K562 (cell line): ENCODE measurements around the gene ZNF358. TPM values are rescaled to one million over a fixed set of nuclear protein-coding genes. Genes with fewer than 3 reads are reported as not detected.

Experiments used
- BRCA1 ChIP-seq, 2 experiments: fragments of 450-650 bp in 1 of 2; sonication (generic) in 1 of 2; formaldehyde crosslinking in 1 of 2; IDR thresholded peaks; 2 replicates each; pipeline versions ENCODE4 v1.5.0 to v1.6.1; 2017 to 2020; ENCODE audit warnings: mild to moderate bottlenecking in 1 of 2, missing genetic modification reagents in 1 of 2
- ELF2 ChIP-seq: fragments of 250-450 bp; sonication (Bioruptor Pico); IDR thresholded peaks from 2 replicates; pipeline ENCODE4 v1.5.0; 2021; ENCODE audit warnings: mild to moderate bottlenecking
- FOXA1 ChIP-seq: fragments of 450-650 bp; IDR thresholded peaks from 2 replicates; pipeline ENCODE4 v1.6.1; 2016; ENCODE audit warnings: mild to moderate bottlenecking, borderline replicate concordance
- JUN ChIP-seq, 2 experiments: sonication (generic) in 1 of 2; formaldehyde crosslinking in 1 of 2; IDR thresholded peaks; 2 replicates each; pipeline versions ENCODE4 v1.6.1 to v1.8.0; 2012 to 2022; ENCODE audit warnings: borderline replicate concordance in 2 of 2, mild to moderate bottlenecking in 2 of 2, improper control_type of control experiment in 1 of 2, low read depth in 1 of 2, low read length in 1 of 2, missing genetic modification reagents in 1 of 2
- NUFIP1 ChIP-seq: fragments of 450-650 bp; IDR thresholded peaks from 2 replicates; pipeline ENCODE4 v1.6.1; 2018; ENCODE audit not compliant: partially characterized antibody
- RCOR1 ChIP-seq, 2 experiments: IDR thresholded peaks; 2 replicates each; pipeline ENCODE4 v1.6.1; 2012; ENCODE audit warnings: low read depth in 2 of 2, low read length in 2 of 2, borderline replicate concordance in 1 of 2, improper control_type of control experiment in 1 of 2
- U2AF1 ChIP-seq: fragments of 200-400 bp; formaldehyde crosslinking; optimal IDR thresholded peaks from 2 replicates; pipeline ENCODE3; 2017; ENCODE audit warnings: mild to moderate bottlenecking, low read depth, low read length, moderate library complexity
- ZEB2 ChIP-seq: fragments of 450-650 bp; IDR thresholded peaks from 2 replicates; pipeline ENCODE4 v1.6.1; 2016
- ZNF217 ChIP-seq: sonication (generic); formaldehyde crosslinking; IDR thresholded peaks from 2 replicates; pipeline ENCODE4 v1.8.0; 2022; ENCODE audit warnings: mild to moderate bottlenecking, missing genetic modification reagents
- ZNF263 ChIP-seq: sonication (generic); formaldehyde crosslinking; IDR thresholded peaks from 2 replicates; pipeline ENCODE4 v1.8.0; 2022; ENCODE audit warnings: mild to moderate bottlenecking, missing genetic modification reagents, borderline replicate concordance
- polyA plus RNA-seq, 8 experiments: library from polyadenylated mRNA; depleted of rRNA in 4 of 8; stranded (reverse) in 5 of 8; unstranded in 3 of 8; fragments of >200 nt; fragmentation: Nextera tagmentation in 2 of 8; fragmentation: Illumina TruSeq in 1 of 8; extraction: Ambion mirVana in 2 of 8; extraction: Trizol in 1 of 8; gene quantifications; 2 replicates each; pipeline versions ENCODE4 v1.2.1 to v1.2.3, GENCODE V29; 2011 to 2014; ENCODE audit warnings: inconsistent platforms in 1 of 8, missing spikeins in 1 of 8
- total RNA-seq, 7 experiments: library from RNA; depleted of rRNA in 6 of 7; stranded (reverse); fragments of >200 nt in 6 of 7; fragmentation: Illumina TruSeq in 2 of 7; extraction: Trizol in 2 of 7; gene quantifications; 2 replicates each; pipeline versions ENCODE4 v1.2.1 to v1.2.3, GENCODE V29; 2011 to 2021; ENCODE audit warnings: low replicate concordance in 1 of 7
- TF ChIP-seq, protein P1 (sequence below): fragments of 450-650 bp; conservative IDR thresholded peaks from 2 replicates; pipeline ENCODE4 v1.6.1; 2016; ENCODE audit warnings: missing genetic modification characterization, low read depth, mild to moderate bottlenecking, control low read depth, missing compliant biosample characterization
- TF ChIP-seq, protein P2 (sequence below): fragments of 200-800 bp; sonication (Bioruptor generic); IDR thresholded peaks from 2 replicates; pipeline ENCODE4 v1.6.1; 2017; ENCODE audit warnings: missing genetic modification characterization, missing compliant biosample characterization
- TF ChIP-seq, protein P3 (sequence below): fragments of 250-450 bp; sonication (Bioruptor Pico); IDR thresholded peaks from 2 replicates; pipeline ENCODE4 v1.5.0; 2021; ENCODE audit warnings: mild to moderate bottlenecking, borderline replicate concordance
- TF ChIP-seq, protein P4 (sequence below), 3 experiments: IDR thresholded peaks in 2 of 3; conservative IDR thresholded peaks in 1 of 3; 2 replicates each; pipeline ENCODE4 v1.5.1; 2011 to 2012; ENCODE audit warnings: low read length in 3 of 3, mild to moderate bottlenecking in 3 of 3, control low read depth in 2 of 3, improper control_type of control experiment in 1 of 3, inconsistent platforms in 1 of 3, low read depth in 1 of 3, mixed read lengths in 1 of 3, moderate library complexity in 1 of 3; ENCODE audit not compliant: insufficient read depth in 2 of 3
- TF ChIP-seq, protein P5 (sequence below): fragments of 450-650 bp; formaldehyde crosslinking; IDR thresholded peaks from 2 replicates; pipeline ENCODE4 v1.4.0; 2020; ENCODE audit warnings: mild to moderate bottlenecking, moderate library complexity
- TF ChIP-seq, protein P6 (sequence below): fragments of 450-650 bp; IDR thresholded peaks from 2 replicates; pipeline ENCODE4 v1.6.1; 2016; ENCODE audit warnings: missing biosample characterization, missing genetic modification characterization

Gene ZNF358
- total and polyA plus RNA-seq, 9 of the 15 experiments (the other 6 are each of a cell fraction or from before 2014, with no cell fraction given): 0.04 to 17.2 (median 4.9) TPM

DNA sequence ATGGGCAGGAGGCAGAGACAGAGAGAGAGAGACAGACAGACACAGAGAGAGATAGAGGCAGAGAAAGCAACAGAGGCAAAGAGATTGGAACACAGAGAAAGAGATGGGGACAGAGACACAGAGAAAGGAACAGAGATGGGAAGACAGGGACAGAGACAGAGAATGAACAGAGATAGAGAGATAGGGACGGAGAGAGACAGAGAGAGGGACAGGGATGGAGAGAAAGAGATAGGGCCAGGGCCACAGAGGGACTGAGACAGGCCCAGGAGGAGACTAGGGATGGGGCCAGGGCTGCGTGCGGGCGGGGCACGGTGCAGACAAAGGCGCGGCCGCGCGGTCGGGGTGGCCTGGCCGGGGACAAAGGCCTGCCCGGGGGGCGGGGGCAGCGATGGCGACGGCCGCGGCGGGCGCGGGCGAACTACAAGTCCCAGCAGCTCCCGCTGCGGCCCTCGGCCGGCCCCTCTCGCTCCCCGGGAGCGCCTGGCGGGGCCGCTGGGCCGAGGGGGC, at the start of gene ZNF358 (continued):
- TF ChIP-seq, protein P1, sequence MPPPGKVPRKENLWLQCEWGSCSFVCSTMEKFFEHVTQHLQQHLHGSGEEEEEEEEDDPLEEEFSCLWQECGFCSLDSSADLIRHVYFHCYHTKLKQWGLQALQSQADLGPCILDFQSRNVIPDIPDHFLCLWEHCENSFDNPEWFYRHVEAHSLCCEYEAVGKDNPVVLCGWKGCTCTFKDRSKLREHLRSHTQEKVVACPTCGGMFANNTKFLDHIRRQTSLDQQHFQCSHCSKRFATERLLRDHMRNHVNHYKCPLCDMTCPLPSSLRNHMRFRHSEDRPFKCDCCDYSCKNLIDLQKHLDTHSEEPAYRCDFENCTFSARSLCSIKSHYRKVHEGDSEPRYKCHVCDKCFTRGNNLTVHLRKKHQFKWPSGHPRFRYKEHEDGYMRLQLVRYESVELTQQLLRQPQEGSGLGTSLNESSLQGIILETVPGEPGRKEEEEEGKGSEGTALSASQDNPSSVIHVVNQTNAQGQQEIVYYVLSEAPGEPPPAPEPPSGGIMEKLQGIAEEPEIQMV (tag): no peak
- no peak for TF ChIP-seq BRCA1 (IDR thresholded peaks at IDR 0.05)
- TF ChIP-seq BRCA1 (CRISPR knock-in tag; IDR thresholded peaks at IDR 0.05): no peak
- TF ChIP-seq ZEB2: peak; percentile 48; the same call in 1 of the 2 replicates
- no peak for TF ChIP-seq NUFIP1
- TF ChIP-seq, protein P2, sequence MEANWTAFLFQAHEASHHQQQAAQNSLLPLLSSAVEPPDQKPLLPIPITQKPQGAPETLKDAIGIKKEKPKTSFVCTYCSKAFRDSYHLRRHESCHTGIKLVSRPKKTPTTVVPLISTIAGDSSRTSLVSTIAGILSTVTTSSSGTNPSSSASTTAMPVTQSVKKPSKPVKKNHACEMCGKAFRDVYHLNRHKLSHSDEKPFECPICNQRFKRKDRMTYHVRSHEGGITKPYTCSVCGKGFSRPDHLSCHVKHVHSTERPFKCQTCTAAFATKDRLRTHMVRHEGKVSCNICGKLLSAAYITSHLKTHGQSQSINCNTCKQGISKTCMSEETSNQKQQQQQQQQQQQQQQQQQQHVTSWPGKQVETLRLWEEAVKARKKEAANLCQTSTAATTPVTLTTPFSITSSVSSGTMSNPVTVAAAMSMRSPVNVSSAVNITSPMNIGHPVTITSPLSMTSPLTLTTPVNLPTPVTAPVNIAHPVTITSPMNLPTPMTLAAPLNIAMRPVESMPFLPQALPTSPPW (CRISPR knock-in tag): peak; percentile 81
- TF ChIP-seq ZNF263 (CRISPR knock-in tag): no peak
- TF ChIP-seq ZNF217 (CRISPR knock-in tag): no peak
- TF ChIP-seq FOXA1: no peak
- TF ChIP-seq, protein P3, sequence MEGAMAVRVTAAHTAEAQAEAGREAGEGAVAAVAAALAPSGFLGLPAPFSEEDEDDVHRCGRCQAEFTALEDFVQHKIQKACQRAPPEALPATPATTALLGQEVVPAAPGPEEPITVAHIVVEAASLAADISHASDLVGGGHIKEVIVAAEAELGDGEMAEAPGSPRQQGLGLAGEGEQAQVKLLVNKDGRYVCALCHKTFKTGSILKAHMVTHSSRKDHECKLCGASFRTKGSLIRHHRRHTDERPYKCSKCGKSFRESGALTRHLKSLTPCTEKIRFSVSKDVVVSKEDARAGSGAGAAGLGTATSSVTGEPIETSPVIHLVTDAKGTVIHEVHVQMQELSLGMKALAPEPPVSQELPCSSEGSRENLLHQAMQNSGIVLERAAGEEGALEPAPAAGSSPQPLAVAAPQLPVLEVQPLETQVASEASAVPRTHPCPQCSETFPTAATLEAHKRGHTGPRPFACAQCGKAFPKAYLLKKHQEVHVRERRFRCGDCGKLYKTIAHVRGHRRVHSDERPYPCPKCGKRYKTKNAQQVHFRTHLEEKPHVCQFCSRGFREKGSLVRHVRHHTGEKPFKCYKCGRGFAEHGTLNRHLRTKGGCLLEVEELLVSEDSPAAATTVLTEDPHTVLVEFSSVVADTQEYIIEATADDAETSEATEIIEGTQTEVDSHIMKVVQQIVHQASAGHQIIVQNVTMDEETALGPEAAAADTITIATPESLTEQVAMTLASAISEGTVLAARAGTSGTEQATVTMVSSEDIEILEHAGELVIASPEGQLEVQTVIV: no peak
- TF ChIP-seq, protein P4, sequence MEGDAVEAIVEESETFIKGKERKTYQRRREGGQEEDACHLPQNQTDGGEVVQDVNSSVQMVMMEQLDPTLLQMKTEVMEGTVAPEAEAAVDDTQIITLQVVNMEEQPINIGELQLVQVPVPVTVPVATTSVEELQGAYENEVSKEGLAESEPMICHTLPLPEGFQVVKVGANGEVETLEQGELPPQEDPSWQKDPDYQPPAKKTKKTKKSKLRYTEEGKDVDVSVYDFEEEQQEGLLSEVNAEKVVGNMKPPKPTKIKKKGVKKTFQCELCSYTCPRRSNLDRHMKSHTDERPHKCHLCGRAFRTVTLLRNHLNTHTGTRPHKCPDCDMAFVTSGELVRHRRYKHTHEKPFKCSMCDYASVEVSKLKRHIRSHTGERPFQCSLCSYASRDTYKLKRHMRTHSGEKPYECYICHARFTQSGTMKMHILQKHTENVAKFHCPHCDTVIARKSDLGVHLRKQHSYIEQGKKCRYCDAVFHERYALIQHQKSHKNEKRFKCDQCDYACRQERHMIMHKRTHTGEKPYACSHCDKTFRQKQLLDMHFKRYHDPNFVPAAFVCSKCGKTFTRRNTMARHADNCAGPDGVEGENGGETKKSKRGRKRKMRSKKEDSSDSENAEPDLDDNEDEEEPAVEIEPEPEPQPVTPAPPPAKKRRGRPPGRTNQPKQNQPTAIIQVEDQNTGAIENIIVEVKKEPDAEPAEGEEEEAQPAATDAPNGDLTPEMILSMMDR (IDR thresholded peaks at IDR 0.05 in 2 of 3, conservative IDR thresholded peaks at IDR 0.05 in 1 of 3; ENCODE audit: insufficient read depth in 2 of 3, low read depth in 1 of 3, low read length in 3 of 3): no peak
- no peak for TF ChIP-seq RCOR1 (IDR thresholded peaks at IDR 0.05; ENCODE audit: borderline replicate concordance in 1 of 2, low read depth in 2 of 2, low read length in 2 of 2)
- no peak for TF ChIP-seq ELF2 (CRISPR knock-in tag)
- no peak for TF ChIP-seq JUN (IDR thresholded peaks at IDR 0.05; ENCODE audit: borderline replicate concordance, low read depth, low read length)
- no peak for TF ChIP-seq JUN (CRISPR knock-in tag; IDR thresholded peaks at IDR 0.05; ENCODE audit: borderline replicate concordance)
- TF ChIP-seq, protein P5, sequence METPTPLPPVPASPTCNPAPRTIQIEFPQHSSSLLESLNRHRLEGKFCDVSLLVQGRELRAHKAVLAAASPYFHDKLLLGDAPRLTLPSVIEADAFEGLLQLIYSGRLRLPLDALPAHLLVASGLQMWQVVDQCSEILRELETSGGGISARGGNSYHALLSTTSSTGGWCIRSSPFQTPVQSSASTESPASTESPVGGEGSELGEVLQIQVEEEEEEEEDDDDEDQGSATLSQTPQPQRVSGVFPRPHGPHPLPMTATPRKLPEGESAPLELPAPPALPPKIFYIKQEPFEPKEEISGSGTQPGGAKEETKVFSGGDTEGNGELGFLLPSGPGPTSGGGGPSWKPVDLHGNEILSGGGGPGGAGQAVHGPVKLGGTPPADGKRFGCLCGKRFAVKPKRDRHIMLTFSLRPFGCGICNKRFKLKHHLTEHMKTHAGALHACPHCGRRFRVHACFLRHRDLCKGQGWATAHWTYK (CRISPR knock-in tag): no peak
- TF ChIP-seq U2AF1: no peak
- TF ChIP-seq, protein P6, sequence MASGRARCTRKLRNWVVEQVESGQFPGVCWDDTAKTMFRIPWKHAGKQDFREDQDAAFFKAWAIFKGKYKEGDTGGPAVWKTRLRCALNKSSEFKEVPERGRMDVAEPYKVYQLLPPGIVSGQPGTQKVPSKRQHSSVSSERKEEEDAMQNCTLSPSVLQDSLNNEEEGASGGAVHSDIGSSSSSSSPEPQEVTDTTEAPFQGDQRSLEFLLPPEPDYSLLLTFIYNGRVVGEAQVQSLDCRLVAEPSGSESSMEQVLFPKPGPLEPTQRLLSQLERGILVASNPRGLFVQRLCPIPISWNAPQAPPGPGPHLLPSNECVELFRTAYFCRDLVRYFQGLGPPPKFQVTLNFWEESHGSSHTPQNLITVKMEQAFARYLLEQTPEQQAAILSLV (tag): no peak
